T-helper 22 cell (primary cell): ENCODE data around the gene SLC28A3.

ENCODE experiments used
- DNase-seq: peaks from one replicate; pipeline ENCODE4 v3.0.0-alpha.2; 2020; ENCODE audit warnings: low read depth

The SLC28A3 gene

DNA sequence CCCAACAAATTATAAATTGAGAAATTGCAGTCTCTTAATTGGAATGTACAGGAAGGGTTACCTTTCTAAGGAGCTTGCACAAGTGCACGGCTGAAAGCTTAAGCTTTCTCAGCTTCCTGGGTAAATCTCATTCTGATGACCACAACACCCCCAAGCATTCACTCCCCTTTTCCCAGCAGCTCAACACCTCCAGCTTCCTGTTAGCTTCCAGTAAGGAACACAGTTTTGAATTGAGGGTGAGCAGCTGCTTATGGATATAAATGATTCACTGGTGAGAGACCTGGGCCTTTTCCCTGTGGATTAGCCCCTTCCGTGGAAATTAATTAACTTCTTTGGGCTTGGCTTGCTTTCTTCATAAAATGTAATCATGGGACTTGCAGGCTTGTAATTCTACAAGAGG lies 101.2 kb downstream of the SLC28A3 start:
- no peak for DNase-seq

- no peak for DNase-seq
These were observed 101.9 kb downstream of the SLC28A3 start for GRCh38 chr9:84238652-84239051.

DNA sequence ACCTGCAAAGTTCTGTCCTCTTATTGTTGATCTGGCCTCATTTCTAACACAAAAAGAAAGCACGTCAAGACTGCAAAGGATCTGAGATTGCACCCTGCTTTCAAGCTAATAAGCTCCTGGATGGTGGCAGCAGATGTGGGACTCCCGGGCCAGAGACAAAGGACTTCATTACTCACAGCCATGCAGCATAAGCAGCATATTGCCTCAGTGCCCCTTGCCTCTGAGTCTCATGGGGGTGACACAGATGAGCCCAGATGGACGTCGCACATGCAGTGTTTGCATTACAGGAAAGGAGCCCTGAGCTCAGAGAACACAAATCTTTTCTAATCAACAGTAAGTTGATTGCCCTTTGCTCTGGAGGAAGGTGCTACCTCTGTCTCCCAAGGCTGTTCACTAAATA lies 105.0 kb downstream of the SLC28A3 start:
- DNase-seq: no peak

- no peak for DNase-seq
These were observed 110.0 kb downstream of the SLC28A3 start for GRCh38 chr9:84230355-84231145.

DNA sequence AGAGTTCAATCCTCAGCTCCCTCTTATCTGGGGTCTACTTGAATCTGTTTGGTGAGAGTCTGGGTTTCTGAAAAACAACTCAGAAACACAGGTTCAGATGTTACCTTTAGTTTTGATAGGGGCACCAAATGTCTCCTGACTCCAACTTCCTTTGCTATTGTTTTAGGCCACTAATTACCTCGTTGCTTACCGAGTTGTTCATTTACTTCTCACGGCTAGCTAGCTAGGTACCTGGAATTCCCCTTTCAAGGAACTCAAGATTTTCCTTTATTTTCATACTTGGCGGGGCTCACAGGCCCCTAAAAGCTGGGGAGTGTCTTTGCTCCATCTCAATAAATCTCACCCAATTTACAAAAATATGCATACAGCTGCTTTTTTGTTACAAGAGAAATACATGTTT lies 111.4 kb downstream of the SLC28A3 start:
- no peak for DNase-seq

DNA sequence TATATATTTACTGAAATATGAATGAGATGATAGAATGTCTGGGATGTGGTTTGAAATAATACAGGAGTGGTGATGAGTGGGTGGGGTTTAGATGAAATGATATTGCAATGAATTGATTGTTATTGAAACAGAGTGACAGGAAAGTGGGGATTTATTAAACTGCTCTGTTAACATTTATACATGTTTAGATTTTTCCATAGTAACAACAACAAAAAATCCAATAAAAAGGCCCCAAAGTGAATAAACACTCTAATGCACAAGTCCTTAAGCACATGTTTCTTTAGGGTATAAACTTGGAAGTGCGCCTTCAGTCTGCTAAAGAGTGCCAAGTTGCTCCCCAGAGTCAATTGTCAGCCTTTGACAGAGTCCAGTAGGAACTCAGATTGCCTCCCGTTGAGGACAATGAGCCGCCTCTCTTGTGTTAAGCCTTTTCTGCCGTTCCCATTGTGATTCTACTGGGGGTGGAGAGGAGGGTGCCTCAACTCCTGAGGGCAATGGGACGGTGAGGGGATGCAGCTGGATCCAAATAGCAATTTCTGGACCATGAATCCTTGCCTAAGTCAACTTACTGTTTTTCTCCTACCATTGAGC lies 112.3 kb downstream of the SLC28A3 start:
- no peak for DNase-seq

DNA sequence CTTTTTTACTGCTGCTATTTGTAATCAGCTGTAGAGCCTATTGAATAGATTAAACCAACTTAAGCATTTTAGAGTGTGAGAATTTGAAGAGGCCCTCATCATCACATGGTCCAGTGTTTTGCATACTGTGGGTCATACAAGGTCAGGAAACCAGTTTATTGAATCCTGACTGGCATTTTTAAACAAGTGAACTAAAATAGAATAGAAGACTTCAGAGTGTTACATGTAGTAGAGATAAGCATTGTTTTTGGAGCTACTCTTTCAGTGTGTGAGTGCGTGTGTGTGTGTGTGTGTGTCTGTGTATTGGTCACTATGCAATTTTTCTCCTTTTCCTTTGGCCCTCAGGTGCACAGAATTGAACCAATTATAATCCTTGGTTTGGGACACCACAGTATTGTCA lies 114.4 kb downstream of the SLC28A3 start:
- DNase-seq: no peak
